WTC11 (cell line): ENCODE measurements around the gene SLC25A25.

ENCODE experiments used
- NR1H2 ChIP-seq: sonication (generic); formaldehyde crosslinking; IDR thresholded peaks from 2 replicates; pipeline ENCODE4 v1.9.0; 2021; ENCODE audit warnings: mild to moderate bottlenecking, moderate library complexity, missing genetic modification reagents
- PRRX2 ChIP-seq: fragments of 250-450 bp; sonication (Bioruptor Pico); IDR thresholded peaks from 2 replicates; pipeline ENCODE4 v1.8.0; 2021; ENCODE audit warnings: mild to moderate bottlenecking
- TCF7 ChIP-seq: sonication (generic); formaldehyde crosslinking; IDR thresholded peaks from 2 replicates; pipeline ENCODE4 v1.8.0; 2022; ENCODE audit warnings: mild to moderate bottlenecking, low read depth, missing genetic modification reagents, moderate library complexity
- TEAD4 ChIP-seq: sonication (generic); formaldehyde crosslinking; IDR thresholded peaks from 2 replicates; pipeline ENCODE4 v1.8.0; 2022; ENCODE audit warnings: mild to moderate bottlenecking, missing genetic modification reagents
- TF ChIP-seq, protein P1 (sequence below): sonication (generic); formaldehyde crosslinking; IDR thresholded peaks from 2 replicates; pipeline ENCODE4 v1.8.0; 2022; ENCODE audit warnings: missing genetic modification reagents
- TF ChIP-seq, protein P2 (sequence below): fragments of 200-600 bp; IDR thresholded peaks from 2 replicates; pipeline ENCODE4 v1.8.0; 2022; ENCODE audit warnings: antibody characterized with exemption
- TF ChIP-seq, protein P3 (sequence below): sonication (generic); formaldehyde crosslinking; IDR thresholded peaks from 2 replicates; pipeline ENCODE4 v1.8.1; 2022; ENCODE audit warnings: low read depth, mild to moderate bottlenecking, moderate library complexity, missing genetic modification reagents, borderline replicate concordance

DNA sequence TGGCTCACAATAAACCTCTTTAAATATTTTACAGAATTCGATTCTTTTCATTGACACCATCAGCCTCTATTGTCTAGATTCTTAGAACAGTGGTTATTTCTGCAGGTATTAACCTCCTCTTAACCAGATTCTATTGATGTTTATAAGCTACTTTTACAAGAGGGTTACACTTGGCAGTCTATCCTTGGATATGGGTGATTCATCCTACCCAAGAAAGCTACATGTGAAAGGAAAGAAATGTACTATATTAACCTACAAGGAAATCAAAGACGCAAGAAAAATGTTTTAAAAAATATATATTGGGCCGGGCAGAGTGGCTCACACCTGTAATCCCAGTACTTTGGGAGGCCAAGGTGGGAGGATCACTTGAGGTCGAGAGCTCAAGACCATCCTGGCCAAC, 16.7 kb downstream of the SLC25A25 start:
- TF ChIP-seq, protein P1, sequence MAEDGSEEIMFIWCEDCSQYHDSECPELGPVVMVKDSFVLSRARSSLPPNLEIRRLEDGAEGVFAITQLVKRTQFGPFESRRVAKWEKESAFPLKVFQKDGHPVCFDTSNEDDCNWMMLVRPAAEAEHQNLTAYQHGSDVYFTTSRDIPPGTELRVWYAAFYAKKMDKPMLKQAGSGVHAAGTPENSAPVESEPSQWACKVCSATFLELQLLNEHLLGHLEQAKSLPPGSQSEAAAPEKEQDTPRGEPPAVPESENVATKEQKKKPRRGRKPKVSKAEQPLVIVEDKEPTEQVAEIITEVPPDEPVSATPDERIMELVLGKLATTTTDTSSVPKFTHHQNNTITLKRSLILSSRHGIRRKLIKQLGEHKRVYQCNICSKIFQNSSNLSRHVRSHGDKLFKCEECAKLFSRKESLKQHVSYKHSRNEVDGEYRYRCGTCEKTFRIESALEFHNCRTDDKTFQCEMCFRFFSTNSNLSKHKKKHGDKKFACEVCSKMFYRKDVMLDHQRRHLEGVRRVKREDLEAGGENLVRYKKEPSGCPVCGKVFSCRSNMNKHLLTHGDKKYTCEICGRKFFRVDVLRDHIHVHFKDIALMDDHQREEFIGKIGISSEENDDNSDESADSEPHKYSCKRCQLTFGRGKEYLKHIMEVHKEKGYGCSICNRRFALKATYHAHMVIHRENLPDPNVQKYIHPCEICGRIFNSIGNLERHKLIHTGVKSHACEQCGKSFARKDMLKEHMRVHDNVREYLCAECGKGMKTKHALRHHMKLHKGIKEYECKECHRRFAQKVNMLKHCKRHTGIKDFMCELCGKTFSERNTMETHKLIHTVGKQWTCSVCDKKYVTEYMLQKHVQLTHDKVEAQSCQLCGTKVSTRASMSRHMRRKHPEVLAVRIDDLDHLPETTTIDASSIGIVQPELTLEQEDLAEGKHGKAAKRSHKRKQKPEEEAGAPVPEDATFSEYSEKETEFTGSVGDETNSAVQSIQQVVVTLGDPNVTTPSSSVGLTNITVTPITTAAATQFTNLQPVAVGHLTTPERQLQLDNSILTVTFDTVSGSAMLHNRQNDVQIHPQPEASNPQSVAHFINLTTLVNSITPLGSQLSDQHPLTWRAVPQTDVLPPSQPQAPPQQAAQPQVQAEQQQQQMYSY (CRISPR knock-in tag): no peak
- TF ChIP-seq, protein P2, sequence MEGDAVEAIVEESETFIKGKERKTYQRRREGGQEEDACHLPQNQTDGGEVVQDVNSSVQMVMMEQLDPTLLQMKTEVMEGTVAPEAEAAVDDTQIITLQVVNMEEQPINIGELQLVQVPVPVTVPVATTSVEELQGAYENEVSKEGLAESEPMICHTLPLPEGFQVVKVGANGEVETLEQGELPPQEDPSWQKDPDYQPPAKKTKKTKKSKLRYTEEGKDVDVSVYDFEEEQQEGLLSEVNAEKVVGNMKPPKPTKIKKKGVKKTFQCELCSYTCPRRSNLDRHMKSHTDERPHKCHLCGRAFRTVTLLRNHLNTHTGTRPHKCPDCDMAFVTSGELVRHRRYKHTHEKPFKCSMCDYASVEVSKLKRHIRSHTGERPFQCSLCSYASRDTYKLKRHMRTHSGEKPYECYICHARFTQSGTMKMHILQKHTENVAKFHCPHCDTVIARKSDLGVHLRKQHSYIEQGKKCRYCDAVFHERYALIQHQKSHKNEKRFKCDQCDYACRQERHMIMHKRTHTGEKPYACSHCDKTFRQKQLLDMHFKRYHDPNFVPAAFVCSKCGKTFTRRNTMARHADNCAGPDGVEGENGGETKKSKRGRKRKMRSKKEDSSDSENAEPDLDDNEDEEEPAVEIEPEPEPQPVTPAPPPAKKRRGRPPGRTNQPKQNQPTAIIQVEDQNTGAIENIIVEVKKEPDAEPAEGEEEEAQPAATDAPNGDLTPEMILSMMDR: no peak
- TF ChIP-seq, protein P3, sequence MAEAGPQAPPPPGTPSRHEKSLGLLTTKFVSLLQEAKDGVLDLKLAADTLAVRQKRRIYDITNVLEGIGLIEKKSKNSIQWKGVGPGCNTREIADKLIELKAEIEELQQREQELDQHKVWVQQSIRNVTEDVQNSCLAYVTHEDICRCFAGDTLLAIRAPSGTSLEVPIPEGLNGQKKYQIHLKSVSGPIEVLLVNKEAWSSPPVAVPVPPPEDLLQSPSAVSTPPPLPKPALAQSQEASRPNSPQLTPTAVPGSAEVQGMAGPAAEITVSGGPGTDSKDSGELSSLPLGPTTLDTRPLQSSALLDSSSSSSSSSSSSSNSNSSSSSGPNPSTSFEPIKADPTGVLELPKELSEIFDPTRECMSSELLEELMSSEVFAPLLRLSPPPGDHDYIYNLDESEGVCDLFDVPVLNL: no peak
- no peak for TF ChIP-seq TEAD4
- TF ChIP-seq TCF7: no peak
- TF ChIP-seq NR1H2 (CRISPR knock-in tag): no peak
- TF ChIP-seq PRRX2 (CRISPR knock-in tag): no peak
